ENCODE results near the gene SLC12A2. TPM values are rescaled to one million over a fixed set of nuclear protein-coding genes. Genes with fewer than 3 reads are reported as not detected.

The SLC12A2 gene
- total RNA-seq, result 60.0 and 83.2 TPM in 2 replicates

DNA sequence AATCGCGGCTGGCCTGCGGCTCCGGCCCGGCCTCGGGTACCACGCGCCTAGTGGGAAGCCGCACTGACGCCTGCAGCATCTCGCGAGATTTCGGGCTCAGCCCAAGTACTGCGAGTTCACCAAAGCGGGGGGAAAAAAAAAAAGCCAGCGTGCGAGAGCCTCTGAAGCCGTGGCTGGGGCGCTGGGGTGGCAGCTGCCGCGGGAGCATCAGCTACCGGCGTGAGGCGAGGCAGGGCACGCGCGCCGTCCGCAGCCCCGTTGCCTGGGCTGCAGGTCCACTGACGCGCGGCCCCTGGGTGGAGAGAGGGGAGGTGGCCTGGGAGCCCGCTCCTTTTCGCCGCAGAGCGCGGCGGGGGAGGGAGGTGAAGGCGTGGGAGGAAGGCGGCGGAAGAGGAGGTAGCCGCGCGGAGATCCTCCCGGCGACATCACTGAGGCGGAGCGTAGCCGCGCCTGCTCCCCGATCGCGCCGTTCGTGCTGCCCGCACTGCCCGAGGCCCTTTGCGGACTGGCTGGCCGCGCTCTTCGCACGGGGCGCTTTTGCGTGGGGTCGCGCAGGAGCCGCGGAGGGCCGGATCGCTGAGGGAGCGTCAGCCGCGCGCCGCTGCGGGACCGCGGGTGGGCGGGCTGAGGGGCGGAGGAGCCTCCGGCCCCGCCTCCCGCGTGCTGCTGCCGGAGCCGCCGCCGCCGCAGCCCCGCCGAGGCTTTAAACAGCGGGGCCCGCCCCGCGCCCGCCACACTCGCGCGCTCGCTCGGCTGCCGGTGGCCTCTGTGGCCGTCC is at the start of gene SLC12A2:
TSS of gene SLC12A2 (plus strand) at position 734 of the 778 bp plus-strand sequence. CDS start 189 bp downstream, outside the sequence.
- peak; percentile 89 for DNase-seq (ENCODE audit: low read depth, low spot score)

DNA sequence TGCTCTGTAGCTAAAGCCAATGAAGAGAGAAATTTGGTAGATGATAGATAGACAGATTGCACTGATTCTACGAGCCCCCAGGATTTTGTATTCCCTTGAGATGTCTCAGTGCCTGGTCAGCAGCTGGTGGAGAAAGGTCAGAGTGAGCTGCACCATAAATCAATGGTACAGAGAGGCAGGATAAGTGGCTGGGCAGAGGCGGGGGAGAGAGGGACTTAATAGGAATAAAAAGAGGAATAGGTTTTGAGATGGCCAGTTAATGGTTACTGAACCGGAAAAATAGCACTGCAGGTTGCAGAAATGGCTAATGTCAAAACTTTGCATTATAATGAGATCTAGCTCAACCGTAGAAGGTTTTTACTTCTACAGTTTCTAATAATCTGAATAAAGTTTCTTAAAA is 47.9 kb upstream of the SLC12A2 start:
- DNase-seq (ENCODE audit: low read depth, low spot score), result no peak

DNA sequence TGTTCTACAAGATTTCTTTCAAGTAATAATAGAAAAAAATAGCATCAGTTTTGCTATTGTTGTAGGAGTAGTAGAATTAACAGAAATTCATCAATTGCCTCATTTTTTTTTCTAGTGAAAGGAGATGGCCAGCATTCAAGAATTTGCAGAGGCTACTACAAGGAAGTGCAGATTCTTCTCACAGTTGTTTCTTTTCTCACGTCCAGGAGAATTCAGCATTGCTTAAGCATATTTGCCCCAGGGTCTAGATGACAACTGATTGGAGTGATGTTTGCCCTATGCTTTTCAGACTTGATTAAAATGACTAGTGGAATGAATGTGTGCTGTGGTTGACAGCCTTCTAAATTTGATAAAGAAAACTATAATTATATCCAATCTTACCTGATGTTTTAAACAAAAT is 46.6 kb upstream of the SLC12A2 start:
- DNase-seq (ENCODE audit: low read depth, low spot score), result peak; percentile 32

DNA sequence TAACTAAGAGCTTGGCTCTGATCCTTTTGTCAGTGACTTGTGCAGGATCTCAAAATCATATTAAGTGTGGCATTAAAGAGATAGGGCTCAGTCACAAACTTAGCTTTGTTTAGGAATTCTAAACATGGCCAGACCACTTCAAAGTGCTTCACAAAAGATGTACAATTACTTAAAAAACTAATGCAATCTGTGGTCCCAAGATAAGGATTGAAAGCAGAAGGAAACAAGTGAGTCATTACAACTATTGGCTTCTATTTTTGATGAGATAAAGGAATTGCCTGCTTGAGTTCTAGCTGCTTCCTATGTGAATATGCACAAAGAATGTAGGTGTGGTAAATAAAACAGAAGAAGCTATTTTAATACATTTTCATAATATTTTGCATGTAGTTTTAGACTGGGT is 44.9 kb upstream of the SLC12A2 start:
- DNase-seq (ENCODE audit: low read depth, low spot score), result peak; percentile 91

DNA sequence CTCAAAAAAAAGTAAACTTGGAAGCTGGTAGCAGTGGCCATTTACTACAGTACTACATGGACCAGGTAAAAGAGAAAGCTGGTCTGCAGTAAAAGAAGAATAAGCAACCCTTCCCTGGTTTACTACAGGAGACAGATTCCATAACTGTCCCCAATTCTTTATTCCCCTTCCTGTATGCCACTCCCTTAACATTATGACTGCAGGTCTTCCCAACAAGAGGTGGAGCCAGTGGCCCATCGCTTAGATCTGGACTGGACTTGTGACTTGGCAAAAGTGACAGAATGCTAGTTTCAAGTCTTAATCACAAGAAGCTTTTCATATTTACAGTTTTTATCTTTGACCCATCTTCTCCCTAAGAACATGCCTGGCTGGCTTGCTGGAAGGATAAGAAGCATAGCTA is 42.6 kb upstream of the SLC12A2 start:
- DNase-seq (ENCODE audit: low read depth, low spot score), result no peak

DNA sequence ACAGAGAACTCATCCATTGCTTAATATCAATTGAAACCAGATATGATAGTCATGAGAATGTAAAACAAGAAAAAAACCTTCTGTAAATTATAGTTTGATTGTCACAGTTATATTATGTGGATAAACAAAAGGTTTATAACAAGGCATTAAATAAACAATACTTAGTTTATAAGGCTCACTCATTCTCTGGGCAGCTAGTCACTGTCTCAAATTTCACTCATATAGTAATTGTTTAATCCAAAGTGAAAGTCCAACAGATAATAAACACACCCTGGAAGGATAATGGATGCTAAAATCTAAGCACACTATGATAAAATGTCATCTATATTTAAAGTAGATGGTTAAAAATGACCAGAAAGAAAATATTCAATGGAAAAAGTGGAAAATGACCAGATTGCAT is 30.8 kb upstream of the SLC12A2 start:
- DNase-seq (ENCODE audit: low read depth, low spot score), result no peak

DNA sequence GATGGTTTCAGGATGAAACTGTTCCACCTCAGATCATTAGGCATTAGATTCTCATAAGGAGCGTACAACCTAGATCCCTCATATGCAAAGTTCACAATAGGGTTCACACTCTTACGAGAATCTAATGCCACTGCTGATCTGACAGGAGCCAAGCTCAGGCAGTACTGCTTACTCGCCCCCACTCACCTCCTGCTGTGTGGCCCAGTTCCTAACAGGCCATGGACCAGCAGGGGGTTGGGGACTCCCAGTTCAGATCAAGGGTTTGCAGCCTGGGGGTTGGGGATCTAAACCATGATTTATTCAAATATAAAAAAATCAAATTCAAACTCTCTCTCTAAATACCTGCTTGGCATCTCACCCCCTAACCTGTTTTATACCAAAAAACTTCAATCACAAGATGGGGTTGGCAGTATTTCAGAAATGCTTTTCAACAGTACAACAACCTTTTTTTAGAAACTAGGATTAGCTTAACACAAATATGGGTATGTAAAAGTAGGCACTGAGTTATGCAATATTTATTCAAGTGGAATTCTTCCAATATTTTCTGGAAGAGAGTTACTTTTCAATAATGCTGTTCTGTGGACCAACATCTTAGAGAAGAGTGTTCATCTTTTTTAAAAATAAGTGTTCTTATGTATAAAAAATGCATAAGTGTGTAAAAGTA is 30.1 kb upstream of the SLC12A2 start:
- no peak for DNase-seq (ENCODE audit: low read depth, low spot score)

DNA sequence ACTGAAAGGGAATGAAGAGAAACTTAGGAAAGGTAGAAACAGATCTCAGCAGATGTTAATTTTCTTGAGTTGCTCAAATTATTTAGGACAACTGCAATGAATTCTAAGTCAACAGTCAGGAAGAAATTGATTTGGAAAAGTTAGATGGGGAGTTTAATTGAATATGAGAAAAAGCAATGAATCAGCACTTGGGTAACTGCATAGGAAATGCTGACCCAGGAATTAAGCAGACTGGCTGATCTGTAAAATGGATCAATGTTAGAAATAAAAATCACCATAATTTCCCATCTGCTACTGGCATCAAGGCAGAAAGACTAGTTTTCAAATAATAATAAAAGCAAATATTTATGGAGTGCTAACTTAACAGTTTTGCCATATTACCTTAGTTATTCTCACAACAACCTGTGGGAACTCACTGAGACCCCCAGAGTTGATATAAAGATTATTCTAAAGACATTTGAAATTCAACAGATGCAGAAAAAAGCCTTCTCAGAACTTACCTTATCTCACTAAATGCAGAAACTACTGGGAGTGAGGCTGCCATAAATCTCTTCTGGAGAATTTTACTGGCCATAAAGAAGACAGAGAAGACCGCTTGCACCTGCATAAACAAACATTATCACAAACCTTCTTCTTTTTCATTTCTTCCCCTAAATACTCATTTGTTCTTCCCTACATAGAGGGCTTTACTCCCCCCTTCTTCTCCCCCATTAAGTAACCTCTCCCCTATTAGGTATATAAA is 22.8 kb upstream of the SLC12A2 start:
- DNase-seq (ENCODE audit: low read depth, low spot score), result no peak

DNA sequence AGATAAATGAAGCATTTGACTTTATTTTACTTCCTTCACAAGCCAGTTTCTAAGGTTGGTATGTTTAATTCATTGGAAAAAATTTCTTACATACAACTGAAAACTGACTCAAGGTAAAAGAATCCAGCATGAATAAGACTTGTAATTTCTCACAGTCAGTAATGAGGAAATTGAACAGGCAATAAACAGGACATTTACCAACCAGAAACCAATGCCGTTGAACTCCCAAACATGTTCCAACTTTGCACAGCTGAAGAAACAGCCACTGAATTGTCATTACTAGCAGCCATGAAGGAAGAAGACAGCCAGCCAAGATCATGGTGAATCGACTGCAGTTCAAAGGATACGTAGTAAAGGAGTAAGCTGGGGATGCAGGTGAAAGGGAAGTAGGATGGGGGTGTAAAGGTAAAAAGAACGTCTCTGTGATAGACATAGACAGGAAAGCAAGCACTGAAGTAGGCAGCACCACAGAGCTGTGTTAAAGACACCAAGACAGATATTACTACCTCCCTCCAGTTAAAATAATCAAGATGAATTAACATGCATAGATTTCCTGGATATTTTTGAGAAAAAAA is 21.3 kb upstream of the SLC12A2 start:
- no peak for DNase-seq (ENCODE audit: low read depth, low spot score)

DNA sequence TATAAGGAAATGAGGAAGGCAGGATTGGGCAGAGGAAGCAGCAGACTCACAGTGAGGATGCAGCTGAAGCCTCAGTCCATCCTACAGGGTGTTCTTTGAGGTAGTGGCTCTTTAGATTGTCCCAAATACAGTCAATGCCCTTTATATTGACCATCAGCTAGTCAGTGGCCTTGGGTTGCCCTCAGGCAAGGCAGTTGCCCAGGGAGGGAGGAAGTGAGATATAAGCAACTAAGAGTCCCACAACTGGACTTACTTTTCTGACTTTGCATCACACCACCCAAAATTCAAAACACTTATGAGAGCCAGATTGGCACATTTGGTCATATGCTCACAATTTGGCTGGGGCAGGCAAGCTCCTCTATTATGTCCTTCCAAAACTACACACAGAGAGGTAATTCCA is 9.4 kb upstream of the SLC12A2 start:
- DNase-seq (ENCODE audit: low read depth, low spot score), result no peak

DNA sequence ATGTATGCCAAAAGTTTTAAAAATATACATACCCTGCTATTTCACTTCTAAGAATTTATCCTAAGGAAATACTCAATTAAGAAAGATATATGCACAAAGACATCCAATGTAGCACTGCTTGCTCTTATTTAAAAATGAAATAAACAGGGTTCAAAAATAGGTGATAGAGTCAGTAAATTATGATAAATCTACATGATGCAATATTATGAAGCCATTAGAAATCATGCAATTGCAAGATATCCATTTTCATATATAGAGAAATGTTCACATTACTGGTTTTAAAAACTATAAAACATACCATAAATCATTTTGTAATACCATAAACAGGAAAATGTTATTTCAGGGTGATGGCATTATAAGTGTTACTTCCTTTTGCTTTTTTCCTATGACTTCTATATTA is 8.6 kb upstream of the SLC12A2 start:
- no peak for DNase-seq (ENCODE audit: low read depth, low spot score)

DNA sequence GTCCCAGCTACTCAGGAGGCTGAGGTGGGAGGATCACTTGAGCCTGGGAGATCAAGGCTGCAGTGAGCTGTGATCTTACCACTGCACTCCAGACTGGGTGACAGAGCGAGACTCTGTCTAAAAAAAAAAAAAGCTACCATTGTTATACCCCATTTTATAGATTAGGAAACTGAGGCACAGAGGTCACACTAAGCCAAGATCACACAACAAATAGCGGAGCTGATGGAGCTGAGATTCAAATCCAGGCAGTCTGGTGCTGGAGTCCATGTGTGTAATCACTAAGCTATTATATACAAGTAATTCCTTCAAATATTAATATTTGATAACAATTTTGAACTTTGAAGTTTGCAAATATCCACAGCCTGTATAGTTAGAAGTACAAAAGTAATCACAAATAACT is 6.0 kb upstream of the SLC12A2 start:
- no peak for DNase-seq (ENCODE audit: low read depth, low spot score)

DNA sequence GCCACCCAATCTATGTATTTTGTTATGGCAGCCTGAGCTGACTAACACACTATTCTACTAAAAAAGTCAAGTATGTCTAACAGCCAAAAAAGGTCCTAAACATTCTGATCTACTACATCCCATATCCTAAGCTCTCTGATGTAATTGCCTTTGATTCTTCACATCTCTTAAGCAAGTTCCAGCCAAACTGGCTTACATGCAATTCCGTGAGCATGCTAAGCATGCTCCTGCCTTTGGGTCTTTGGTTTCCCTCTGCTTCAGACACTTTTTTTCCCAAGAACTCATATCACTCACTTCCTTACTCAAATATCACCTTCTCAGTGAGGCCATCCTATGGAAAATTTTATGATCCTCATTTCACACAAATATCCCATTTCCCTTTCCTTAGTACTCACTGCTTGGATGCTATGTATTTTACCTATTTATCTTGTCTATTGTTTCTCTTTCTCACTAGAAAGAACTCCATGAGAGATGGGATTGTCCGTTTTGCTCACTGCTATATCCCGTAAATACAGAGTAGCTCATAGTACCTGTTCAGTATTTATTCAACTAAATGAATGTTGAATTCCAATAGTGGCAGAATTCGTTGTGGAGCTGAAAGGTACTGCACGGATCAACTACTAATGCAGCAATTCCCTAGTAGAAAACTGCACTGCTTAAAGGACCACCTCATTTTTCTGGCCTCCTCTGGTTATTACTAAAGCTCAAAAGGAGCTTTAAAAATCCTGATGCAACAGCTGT is 2.3 kb upstream of the SLC12A2 start:
- no peak for DNase-seq (ENCODE audit: low read depth, low spot score)

DNA sequence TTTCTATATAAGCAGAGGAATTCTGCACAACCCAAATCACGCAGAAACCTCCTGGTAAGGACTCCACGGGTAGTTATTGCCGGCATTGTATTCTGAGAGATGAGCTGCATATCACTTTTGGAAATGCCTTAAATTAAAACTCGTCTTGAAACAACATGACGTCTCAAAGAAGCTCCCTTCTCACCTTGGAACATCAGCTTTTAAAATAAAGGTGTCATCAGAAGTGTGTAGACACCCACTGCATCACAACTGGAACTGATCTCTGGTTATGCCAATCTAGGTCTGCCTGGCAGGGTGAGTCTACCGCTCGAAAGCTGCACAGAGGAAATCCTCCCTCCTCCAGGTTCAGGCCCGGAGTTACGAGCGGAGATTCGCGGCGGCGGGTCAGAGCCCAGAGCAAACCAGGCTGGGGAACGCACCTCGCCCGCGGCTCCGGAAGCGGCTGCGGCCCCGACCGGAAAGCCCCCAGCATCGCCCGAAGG is 974 bp upstream of the SLC12A2 start:
- no peak for DNase-seq (ENCODE audit: low read depth, low spot score)

DNA sequence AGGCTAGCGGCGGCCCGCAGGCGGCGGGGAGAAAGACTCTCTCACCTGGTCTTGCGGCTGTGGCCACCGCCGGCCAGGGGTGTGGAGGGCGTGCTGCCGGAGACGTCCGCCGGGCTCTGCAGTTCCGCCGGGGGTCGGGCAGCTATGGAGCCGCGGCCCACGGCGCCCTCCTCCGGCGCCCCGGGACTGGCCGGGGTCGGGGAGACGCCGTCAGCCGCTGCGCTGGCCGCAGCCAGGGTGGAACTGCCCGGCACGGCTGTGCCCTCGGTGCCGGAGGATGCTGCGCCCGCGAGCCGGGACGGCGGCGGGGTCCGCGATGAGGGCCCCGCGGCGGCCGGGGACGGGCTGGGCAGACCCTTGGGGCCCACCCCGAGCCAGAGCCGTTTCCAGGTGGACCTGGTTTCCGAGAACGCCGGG is 253 bp downstream of the SLC12A2 start:
- no peak for DNase-seq (ENCODE audit: low read depth, low spot score)

DNA sequence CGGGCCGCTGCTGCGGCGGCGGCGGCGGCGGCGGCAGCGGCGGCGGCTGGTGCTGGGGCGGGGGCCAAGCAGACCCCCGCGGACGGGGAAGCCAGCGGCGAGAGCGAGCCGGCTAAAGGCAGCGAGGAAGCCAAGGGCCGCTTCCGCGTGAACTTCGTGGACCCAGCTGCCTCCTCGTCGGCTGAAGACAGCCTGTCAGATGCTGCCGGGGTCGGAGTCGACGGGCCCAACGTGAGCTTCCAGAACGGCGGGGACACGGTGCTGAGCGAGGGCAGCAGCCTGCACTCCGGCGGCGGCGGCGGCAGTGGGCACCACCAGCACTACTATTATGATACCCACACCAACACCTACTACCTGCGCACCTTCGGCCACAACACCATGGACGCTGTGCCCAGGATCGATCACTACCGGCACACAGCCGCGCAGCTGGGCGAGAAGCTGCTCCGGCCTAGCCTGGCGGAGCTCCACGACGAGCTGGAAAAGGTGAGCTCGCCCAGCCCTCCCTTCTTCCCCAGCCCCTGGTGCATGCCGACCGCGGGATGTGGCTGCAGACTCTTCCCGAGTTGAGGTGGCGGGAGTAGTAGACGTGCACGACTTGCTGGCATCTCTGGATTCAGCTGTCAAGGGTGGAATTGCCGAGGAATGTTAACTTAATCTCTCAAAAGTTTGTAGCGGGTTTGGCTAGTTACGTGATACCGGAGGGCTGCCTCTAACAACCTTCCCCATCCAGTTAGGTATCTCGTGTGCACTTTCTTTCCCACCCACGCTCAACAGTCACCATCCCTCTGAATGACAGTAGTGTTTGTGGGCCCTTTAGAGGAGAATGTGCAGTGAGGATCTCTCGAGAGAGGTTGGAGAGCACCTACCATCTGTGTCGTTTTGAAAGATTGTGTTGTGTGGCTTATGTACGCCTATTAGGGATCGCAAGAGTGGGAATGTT is 932 bp downstream of the SLC12A2 start:
- DNase-seq (ENCODE audit: low read depth, low spot score), result no peak

DNA sequence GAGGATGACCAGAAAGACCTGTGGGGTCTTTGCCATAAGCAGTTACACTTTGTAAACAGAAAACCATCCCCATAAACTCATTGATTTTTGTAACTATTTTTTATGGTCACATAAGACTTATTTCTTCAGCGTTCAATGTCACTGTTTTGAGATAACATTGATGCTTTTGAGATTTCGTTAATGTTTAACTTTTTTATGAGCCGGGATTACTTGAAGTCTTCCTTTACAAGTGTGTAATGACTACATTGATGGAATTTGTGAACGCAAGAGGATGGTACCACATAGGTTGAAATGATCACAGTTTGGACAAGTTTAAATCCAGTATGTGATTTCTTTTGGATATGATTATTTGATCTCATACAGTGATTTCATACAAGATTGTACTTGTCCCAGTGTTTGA is 1.8 kb downstream of the SLC12A2 start:
- DNase-seq (ENCODE audit: low read depth, low spot score), result no peak

DNA sequence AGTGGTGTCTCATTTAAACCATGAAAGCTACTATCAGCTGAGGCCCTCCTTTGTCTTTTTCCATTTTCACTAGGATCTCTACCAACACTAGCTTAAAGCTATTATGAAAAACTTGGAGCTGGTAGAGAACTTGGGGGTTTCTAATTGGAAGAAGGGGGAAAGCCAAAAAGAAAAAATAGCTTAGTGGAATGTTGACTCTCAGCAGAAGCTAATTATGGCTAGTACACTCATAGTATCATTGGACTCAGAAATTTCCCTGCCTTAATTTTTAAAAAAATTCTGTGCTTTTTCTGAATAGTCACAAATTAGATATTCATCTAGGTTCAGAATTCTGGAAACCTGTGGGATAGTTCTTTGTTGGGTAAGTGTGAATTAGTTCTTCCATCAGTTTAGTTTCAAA is 8.0 kb downstream of the SLC12A2 start:
- no peak for DNase-seq (ENCODE audit: low read depth, low spot score)

DNA sequence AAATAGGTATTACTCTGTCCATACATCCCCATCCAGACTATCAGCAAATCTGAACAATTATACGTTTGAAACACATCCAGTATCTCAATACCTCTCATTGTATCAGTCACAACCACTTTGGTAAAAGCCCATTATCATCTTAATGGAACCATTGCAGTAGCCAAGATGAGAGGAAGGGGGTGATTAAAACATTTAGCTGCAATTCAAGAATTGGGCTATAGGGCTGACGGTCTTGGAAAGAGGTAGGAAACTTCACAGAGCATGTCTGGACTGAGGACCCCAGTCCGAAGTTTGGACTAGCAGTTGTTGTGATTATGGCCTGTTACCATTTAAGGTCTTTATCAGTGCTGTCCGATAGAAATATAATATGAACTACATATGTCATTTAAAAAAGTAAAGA is 8.6 kb downstream of the SLC12A2 start:
- no peak for DNase-seq (ENCODE audit: low read depth, low spot score)

DNA sequence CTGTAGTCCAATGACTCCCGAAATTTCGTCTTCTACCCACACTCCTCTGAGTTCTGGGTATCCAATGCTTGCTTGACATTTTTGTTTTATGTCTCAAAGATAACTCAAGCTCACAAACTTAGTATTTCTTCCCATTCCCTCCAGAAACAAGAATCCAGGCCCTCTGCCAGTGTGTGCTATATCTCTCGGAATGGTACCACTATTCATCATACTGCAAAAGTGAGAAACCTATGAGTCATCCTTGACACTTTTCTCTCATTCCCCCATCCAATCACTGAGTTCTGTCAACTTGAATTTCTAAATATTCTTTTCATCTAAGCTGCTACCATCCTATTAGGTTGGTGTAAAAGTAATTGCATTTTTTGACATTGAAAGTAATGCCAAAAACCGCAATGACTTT is 9.8 kb downstream of the SLC12A2 start:
- DNase-seq (ENCODE audit: low read depth, low spot score), result no peak

Data from pulmonary artery endothelial cell (primary cell).